NT2/D1 (cell line): ENCODE measurements around the gene CAPG.

ENCODE experiments used
- SUZ12 ChIP-seq: IDR thresholded peaks from 2 replicates; pipeline ENCODE4 v1.6.1; 2011; ENCODE audit not compliant: insufficient read length, insufficient read depth; ENCODE audit errors: extremely low read depth
- ZNF274 ChIP-seq: IDR thresholded peaks from 2 replicates; pipeline ENCODE4 v1.6.1; 2011; ENCODE audit warnings: mild to moderate bottlenecking, low read depth, low read length

DNA sequence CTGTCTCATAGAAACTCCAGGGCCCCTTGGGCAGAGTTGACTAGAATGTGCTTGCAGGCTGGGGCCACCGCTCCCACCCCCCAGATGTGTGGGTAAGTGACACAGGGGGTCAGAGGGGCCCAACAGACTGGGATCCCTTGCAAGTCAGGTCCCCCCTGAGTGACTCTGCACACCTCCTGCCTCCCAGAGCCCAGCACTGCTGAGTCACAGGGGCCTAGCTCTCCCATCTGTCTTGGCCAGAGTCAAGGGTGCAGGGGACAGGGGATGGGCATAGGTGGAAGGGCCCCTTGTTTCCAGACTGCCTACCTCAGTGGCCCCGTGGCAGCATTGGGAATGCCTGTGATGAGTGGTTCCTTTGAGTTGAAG, 19.7 kb upstream of the CAPG start:
- TF ChIP-seq ZNF274 (no peak), SUZ12 (no peak)
